Measurements from ENCODE around the gene PANK1. TPM values are rescaled to one million over a fixed set of nuclear protein-coding genes. Genes with fewer than 3 reads are reported as not detected.

The PANK1 gene
- total and polyA plus RNA-seq, 2 of the 8 experiments (the other 6 are each of a cell fraction or from before 2014, with no cell fraction given): 18.5 to 40.4 TPM

- TF ChIP-seq ZNF274 (IDR thresholded peaks at IDR 0.05; ENCODE audit: borderline replicate concordance, extremely low read depth, low read length) (no peak), SRF (IDR thresholded peaks at IDR 0.05; ENCODE audit: low read depth, low read length) (no peak), SP4 (IDR thresholded peaks at IDR 0.05; ENCODE audit: low read length) (no peak), E2F6 (IDR thresholded peaks at IDR 0.05) (no peak), HDAC6 (IDR thresholded peaks at IDR 0.05; ENCODE audit: low read depth, low read length) (no peak), SP1 (IDR thresholded peaks at IDR 0.05; ENCODE audit: low read depth, low read length) (no peak), CEBPB (IDR thresholded peaks at IDR 0.05; ENCODE audit: low read depth, low read length) (no peak)
These were observed 12.2 kb downstream of the PANK1 start (continued) for GRCh38 chr10:89632824-89633223.

All from H1 (cell line).